ENCODE measurements around the gene TERT. TPM values are rescaled to one million over a fixed set of nuclear protein-coding genes. Genes with fewer than 3 reads are reported as not detected.

Gene TERT
- total RNA-seq, 1 donor from 2014 or later = 2.4 TPM

DNA sequence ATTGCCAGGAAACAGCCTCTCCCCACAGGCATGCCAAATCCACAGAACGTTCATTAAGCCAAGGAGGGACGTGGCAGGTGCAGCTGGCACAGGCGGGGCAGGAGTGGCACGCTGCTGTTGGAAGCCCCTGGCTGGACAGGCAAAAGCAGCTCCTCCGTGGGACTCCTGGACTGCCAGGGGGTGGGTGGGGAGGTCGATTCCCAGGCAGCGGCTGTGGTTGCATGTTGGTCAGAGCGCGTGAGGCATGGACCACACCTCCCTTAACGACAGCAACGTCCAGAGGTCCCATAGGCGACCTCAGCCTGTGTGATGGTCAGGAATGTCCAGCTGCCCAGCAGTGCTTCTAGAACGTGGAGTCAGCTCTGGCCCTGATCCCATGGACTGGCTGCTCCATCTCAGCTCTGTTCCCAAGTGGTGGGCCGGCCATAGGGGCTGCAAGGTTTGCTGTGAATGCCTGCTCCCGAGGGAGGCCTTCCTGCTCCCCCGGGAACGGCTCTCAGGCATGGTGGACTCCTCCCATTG is 86.6 kb downstream of the TERT start:
- H3F3A ChIP-seq (ENCODE audit: low read depth) = no peaks in the 10 kb centered on the region
- H3K27me3 ChIP-seq = no peaks in the 10 kb centered on the region
- Mint-ChIP-seq H3K27ac (no peak overlapping the region), H3K36me3 (no peaks in the 10 kb centered on the region), H3K27me3 (ENCODE audit: insufficient read depth, low read depth) (peaks cover 18% of the 10 kb centered on the region), H3K4me1 (peaks cover 16% of the 10 kb centered on the region), H3K9me3 (no peaks in the 10 kb centered on the region), H3K4me3 (no peak overlapping the region)
- no peak overlapping the region for H3K27ac ChIP-seq
- DNase-seq (ENCODE audit: low spot score) = no peak
- TF ChIP-seq EZH2 (IDR thresholded peaks at IDR 0.05) = no peak
- no peak for TF ChIP-seq EZH2phosphoT487 (IDR thresholded peaks at IDR 0.05)
- TF ChIP-seq, protein P1, sequence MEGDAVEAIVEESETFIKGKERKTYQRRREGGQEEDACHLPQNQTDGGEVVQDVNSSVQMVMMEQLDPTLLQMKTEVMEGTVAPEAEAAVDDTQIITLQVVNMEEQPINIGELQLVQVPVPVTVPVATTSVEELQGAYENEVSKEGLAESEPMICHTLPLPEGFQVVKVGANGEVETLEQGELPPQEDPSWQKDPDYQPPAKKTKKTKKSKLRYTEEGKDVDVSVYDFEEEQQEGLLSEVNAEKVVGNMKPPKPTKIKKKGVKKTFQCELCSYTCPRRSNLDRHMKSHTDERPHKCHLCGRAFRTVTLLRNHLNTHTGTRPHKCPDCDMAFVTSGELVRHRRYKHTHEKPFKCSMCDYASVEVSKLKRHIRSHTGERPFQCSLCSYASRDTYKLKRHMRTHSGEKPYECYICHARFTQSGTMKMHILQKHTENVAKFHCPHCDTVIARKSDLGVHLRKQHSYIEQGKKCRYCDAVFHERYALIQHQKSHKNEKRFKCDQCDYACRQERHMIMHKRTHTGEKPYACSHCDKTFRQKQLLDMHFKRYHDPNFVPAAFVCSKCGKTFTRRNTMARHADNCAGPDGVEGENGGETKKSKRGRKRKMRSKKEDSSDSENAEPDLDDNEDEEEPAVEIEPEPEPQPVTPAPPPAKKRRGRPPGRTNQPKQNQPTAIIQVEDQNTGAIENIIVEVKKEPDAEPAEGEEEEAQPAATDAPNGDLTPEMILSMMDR (IDR thresholded peaks at IDR 0.05) = no peak
- no peak overlapping the region for H3K4me3 ChIP-seq
- no peak overlapping the region for H3K9ac ChIP-seq
- no peaks in the 10 kb centered on the region for H3K9me3 ChIP-seq (ENCODE audit: low read depth)
- H3K79me2 ChIP-seq (ENCODE audit: low read depth) = no peaks in the 10 kb centered on the region
- no peaks in the 10 kb centered on the region for H3K36me3 ChIP-seq
- no peaks in the 10 kb centered on the region for H4K20me1 ChIP-seq (ENCODE audit: low read depth)
- no peak overlapping the region for H2AFZ ChIP-seq (replicated peaks)
- H3K4me1 ChIP-seq = peaks cover 15% of the 10 kb centered on the region
- H3K4me2 ChIP-seq = no peak overlapping the region

DNA sequence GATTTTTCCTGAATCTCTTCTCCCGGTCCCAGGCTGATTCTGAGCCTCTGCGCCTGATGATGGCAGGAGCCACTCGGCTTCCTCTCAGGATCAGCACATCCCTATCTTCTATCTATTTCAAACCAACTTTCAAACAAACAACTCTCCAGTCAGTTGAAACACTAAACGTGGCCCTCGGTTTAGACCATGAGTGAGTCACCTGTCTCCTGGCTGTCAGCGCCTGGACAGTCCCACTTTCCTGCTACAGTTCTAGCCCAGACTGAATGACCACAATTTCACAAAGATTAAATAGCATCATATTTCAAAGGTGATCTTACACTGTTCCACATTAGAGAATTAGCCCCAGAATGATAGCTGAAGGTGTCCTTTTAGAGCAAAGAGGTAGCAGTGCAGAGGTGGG is 87.3 kb downstream of the TERT start:
- H3K27me3 ChIP-seq = no peaks in the 10 kb centered on the region
- TF ChIP-seq EZH2 (IDR thresholded peaks at IDR 0.05) (no peak), EZH2phosphoT487 (IDR thresholded peaks at IDR 0.05) (no peak)
- TF ChIP-seq, protein P1 (IDR thresholded peaks at IDR 0.05) = no peak
- no peak overlapping the region for H3K4me3 ChIP-seq
- Mint-ChIP-seq H3K4me1 (peaks cover 16% of the 10 kb centered on the region), H3K4me3 (peak overlapping the region; percentile 13), H3K27me3 (ENCODE audit: insufficient read depth, low read depth) (peaks cover 18% of the 10 kb centered on the region), H3K27ac (peak overlapping the region; percentile 54), H3K9me3 (no peaks in the 10 kb centered on the region), H3K36me3 (no peaks in the 10 kb centered on the region)
- no peak overlapping the region for H3K27ac ChIP-seq
- no peak overlapping the region for H2AFZ ChIP-seq (replicated peaks)
- no peak overlapping the region for H3K4me2 ChIP-seq
- H3K4me1 ChIP-seq = peaks cover 15% of the 10 kb centered on the region
- H3K36me3 ChIP-seq = no peaks in the 10 kb centered on the region
- no peaks in the 10 kb centered on the region for H3K79me2 ChIP-seq (ENCODE audit: low read depth)
- H3F3A ChIP-seq (ENCODE audit: low read depth) = no peaks in the 10 kb centered on the region
- no peak for DNase-seq (ENCODE audit: low spot score)
- no peak overlapping the region for H3K9ac ChIP-seq
- H3K9me3 ChIP-seq (ENCODE audit: low read depth) = no peaks in the 10 kb centered on the region
- no peaks in the 10 kb centered on the region for H4K20me1 ChIP-seq (ENCODE audit: low read depth)

DNA sequence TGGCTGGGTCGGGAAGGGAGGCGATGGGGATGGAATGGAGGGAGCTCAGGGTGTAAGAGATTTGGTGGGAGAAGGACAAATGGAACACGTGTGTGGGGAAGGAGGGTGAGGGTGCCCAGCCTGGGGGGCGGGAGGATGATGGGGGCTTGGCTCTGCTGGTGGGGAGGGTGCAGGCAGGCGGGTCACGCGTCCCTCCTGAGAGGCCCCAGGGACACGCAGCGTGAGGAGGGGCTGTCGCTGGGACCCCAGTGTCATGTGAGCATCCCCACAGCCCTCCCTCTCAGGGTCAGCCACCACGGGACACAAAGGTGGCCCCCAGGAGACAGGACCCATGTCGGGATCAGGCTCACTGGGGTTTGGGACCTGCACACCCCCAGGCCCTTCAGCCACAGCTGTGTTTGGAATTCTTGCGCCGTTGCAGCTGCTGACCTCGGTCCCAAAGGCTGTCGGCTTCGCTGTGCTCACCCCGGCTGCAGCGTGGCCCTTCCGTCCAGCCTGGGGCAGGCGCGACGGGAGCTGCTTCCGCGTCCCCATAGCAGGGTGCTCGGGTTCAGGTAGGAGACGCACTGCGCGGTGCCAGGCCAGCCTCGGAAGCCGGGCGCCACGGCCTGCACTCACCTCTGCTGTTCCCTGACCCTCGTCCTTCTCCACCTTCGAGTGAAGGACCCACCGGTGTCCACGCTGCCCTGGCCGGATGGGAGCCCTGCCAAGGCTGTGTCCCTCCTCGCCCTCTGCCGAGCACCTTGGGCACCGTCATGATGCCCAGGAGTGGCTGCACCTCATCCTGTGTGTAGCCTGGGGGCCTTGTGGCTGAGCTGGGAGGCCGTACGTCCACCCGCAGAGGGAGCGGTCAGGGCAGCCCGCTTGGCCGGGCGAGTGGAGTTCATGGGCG is 88.1 kb downstream of the TERT start:
- Histone ChIP-seq H3K36me3 (no peaks in the 10 kb centered on the region), H3F3A (ENCODE audit: low read depth) (no peaks in the 10 kb centered on the region), H3K9me3 (ENCODE audit: low read depth) (no peaks in the 10 kb centered on the region), H2AFZ (replicated peaks) (no peak overlapping the region), H3K4me2 (no peak overlapping the region), H3K9ac (no peak overlapping the region), H3K27me3 (no peaks in the 10 kb centered on the region), H3K27ac (no peak overlapping the region), H3K4me3 (no peak overlapping the region), H4K20me1 (ENCODE audit: low read depth) (no peaks in the 10 kb centered on the region), H3K4me1 (peaks cover 15% of the 10 kb centered on the region), H3K79me2 (ENCODE audit: low read depth) (no peaks in the 10 kb centered on the region)
- H3K9me3 Mint-ChIP-seq = no peaks in the 10 kb centered on the region
- peaks cover 16% of the 10 kb centered on the region for H3K27me3 Mint-ChIP-seq (ENCODE audit: insufficient read depth, low read depth)
- H3K4me3 Mint-ChIP-seq = no peak overlapping the region
- no peak overlapping the region for H3K27ac Mint-ChIP-seq
- peaks cover 16% of the 10 kb centered on the region for H3K4me1 Mint-ChIP-seq
- no peaks in the 10 kb centered on the region for H3K36me3 Mint-ChIP-seq
- DNase-seq (ENCODE audit: low spot score) = no peak
- TF ChIP-seq EZH2 (IDR thresholded peaks at IDR 0.05) (no peak), EZH2phosphoT487 (IDR thresholded peaks at IDR 0.05) (no peak)
- TF ChIP-seq, protein P1 (IDR thresholded peaks at IDR 0.05) = no peak
